Measurements from ENCODE around the gene INPP5A.

Gene INPP5A

GRCh38 chr10:132604686-132605085 is 67.1 kb downstream of the INPP5A start:
- TF ChIP-seq POLR2A (IDR thresholded peaks at IDR 0.05; ENCODE audit: low read depth, low read length): no peak
- FAIRE-seq: no peak
- DNase-seq (ENCODE audit: insufficient read length, low spot score): no peak

GRCh38 chr10:132605390-132605789 is 67.8 kb downstream of the INPP5A start:
- TF ChIP-seq POLR2A (IDR thresholded peaks at IDR 0.05; ENCODE audit: low read depth, low read length): no peak
- FAIRE-seq (no peak), DNase-seq (ENCODE audit: insufficient read length, low spot score) (no peak)

GRCh38 chr10:132606031-132606491 is 68.5 kb downstream of the INPP5A start:
- DNase-seq (ENCODE audit: insufficient read length, low spot score) (no peak), FAIRE-seq (no peak)
- no peak for TF ChIP-seq POLR2A (IDR thresholded peaks at IDR 0.05; ENCODE audit: low read depth, low read length)

GRCh38 chr10:132606536-132607316 is 69.1 kb downstream of the INPP5A start:
- no peak for DNase-seq (ENCODE audit: insufficient read length, low spot score)
- FAIRE-seq: no peak
- no peak for TF ChIP-seq POLR2A (IDR thresholded peaks at IDR 0.05; ENCODE audit: low read depth, low read length)

GRCh38 chr10:132607491-132607890 is 69.9 kb downstream of the INPP5A start:
- DNase-seq (ENCODE audit: insufficient read length, low spot score) (no peak), FAIRE-seq (no peak)
- TF ChIP-seq POLR2A (IDR thresholded peaks at IDR 0.05; ENCODE audit: low read depth, low read length): no peak

- DNase-seq (ENCODE audit: insufficient read length, low spot score): no peak
- no peak for TF ChIP-seq POLR2A (IDR thresholded peaks at IDR 0.05; ENCODE audit: low read depth, low read length)
- FAIRE-seq: no peak
These were observed 70.4 kb downstream of the INPP5A start for GRCh38 chr10:132607961-132608495.

GRCh38 chr10:132608511-132609195 is 71.1 kb downstream of the INPP5A start:
- FAIRE-seq (no peak), DNase-seq (ENCODE audit: insufficient read length, low spot score) (no peak)

GRCh38 chr10:132609211-132609610 is 71.6 kb downstream of the INPP5A start:
- TF ChIP-seq POLR2A (IDR thresholded peaks at IDR 0.05; ENCODE audit: low read depth, low read length): no peak
- DNase-seq (ENCODE audit: insufficient read length, low spot score) (no peak), FAIRE-seq (no peak)

More at GRCh38 chr10:132608511-132609195, 71.1 kb downstream of the INPP5A start:
- no peak for TF ChIP-seq POLR2A (IDR thresholded peaks at IDR 0.05; ENCODE audit: low read depth, low read length)

GRCh38 chr10:132610071-132610701 is 72.6 kb downstream of the INPP5A start:
- DNase-seq (ENCODE audit: insufficient read length, low spot score): no peak
- TF ChIP-seq POLR2A (IDR thresholded peaks at IDR 0.05; ENCODE audit: low read depth, low read length): no peak
- FAIRE-seq: no peak

- DNase-seq (ENCODE audit: insufficient read length, low spot score) (no peak), FAIRE-seq (no peak)
- no peak for TF ChIP-seq POLR2A (IDR thresholded peaks at IDR 0.05; ENCODE audit: low read depth, low read length)
These were observed 73.7 kb downstream of the INPP5A start for GRCh38 chr10:132611026-132611910.

- no peak for TF ChIP-seq POLR2A (IDR thresholded peaks at IDR 0.05; ENCODE audit: low read depth, low read length)
- DNase-seq (ENCODE audit: insufficient read length, low spot score) (no peak), FAIRE-seq (no peak)
These were observed 74.4 kb downstream of the INPP5A start for GRCh38 chr10:132611986-132612385.

GRCh38 chr10:132612571-132613504 is 75.3 kb downstream of the INPP5A start:
- no peak for FAIRE-seq
- no peak for DNase-seq (ENCODE audit: insufficient read length, low spot score)
- no peak for TF ChIP-seq POLR2A (IDR thresholded peaks at IDR 0.05; ENCODE audit: low read depth, low read length)

Measured in H54 (cell line).